Activated CD8-positive, alpha-beta memory T cell treated with anti-CD3 and anti-CD28 coated beads, Interleukin-2, amount 50 U/mL, for 24 hours (primary cell): ENCODE measurements around the gene EOLA1.
"Not testable (repeated sequence)": the region's sequence is repeated elsewhere in the genome, so short reads cannot be mapped to it uniquely, and the experiment has no call there.

ENCODE experiments used
- DNase-seq: peaks from one replicate; pipeline ENCODE4 v3.0.0-alpha.2; 2020; ENCODE audit errors: extremely low read depth

The EOLA1 gene

DNA sequence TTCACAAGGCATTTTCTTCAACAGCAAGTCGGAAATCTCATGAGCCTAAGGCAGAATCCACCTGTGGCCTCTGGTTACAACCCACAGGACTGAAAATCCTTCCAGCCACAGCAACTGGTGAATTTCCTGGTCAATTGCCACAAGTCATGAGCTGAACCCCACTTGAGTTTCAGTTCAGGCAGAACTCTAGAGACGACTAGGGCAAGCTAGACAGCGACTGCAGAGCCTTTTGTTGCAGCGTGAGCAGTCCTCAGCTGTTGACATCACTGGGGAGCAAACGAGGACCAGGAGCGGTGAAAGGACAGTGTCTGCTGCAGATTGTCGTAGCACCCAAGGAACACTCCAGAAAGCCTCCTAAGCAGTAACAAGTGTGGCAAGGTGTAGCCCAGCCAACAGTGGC lies 55.1 kb downstream of the EOLA1 start:
- not testable (repeated sequence) for DNase-seq
